C4-2B (cell line): Measurements from ENCODE around the gene TNIP1.

Source experiments
- CTCF ChIP-seq: fragments of 450-650 bp; conservative IDR thresholded peaks from 2 replicates; pipeline ENCODE4 v1.5.1; 2017; ENCODE audit warnings: mild to moderate bottlenecking
- ZFX ChIP-seq: fragments of 450-650 bp; IDR thresholded peaks from 2 replicates; pipeline ENCODE4 v1.6.1; 2017

GRCh38 chr5:150999704-151000442 is 81.0 kb downstream of the TNIP1 start:
- TF ChIP-seq CTCF (no peak), ZFX (no peak)
